ENCODE data around the gene EFCC1.

- TF ChIP-seq POLR2A (IDR thresholded peaks at IDR 0.05; ENCODE audit: insufficient read depth in 1 of 2, low read depth in 2 of 2, low read length in 2 of 2) (no peak), NR3C1 (CRISPR knock-in tag; IDR thresholded peaks at IDR 0.05) (no peak), AFF4 (CRISPR knock-in tag; IDR thresholded peaks at IDR 0.05) (no peak), CTCF (CRISPR knock-in tag; IDR thresholded peaks at IDR 0.05) (no peak), MAFF (IDR thresholded peaks at IDR 0.05; ENCODE audit: low read depth, low read length) (no peak), MTA3 (CRISPR knock-in tag; IDR thresholded peaks at IDR 0.05) (no peak)
Measured at GRCh38 chr3:129033633-129034321, 32.7 kb downstream of the EFCC1 start.

Data from HepG2 (cell line).